Ascending aorta (tissue), 2 donors: ENCODE data around the gene TCF20. TPM values are rescaled to one million over a fixed set of nuclear protein-coding genes. Genes with fewer than 3 reads are reported as not detected.

Experiments
- DNase-seq, 2 donors: peaks; one replicate each; pipeline ENCODE4 v3.0.0-alpha.2; 2019; ENCODE audit warnings: low spot score in 2 of 2
- H3K27ac ChIP-seq, 2 donors: fragments of 200-600 bp; sonication (generic); one replicate each; pipeline ENCODE4 v1.5.1; 2016 to 2017; ENCODE audit warnings: mild to moderate bottlenecking in 1 of 2
- H3K27me3 ChIP-seq: fragments of 200-600 bp; sonication (generic); one replicate; pipeline ENCODE4 v1.5.1; 2017
- H3K36me3 ChIP-seq, 2 donors: fragments of 200-600 bp; sonication (generic); one replicate each; pipeline ENCODE4 v1.5.1; 2016
- H3K4me1 ChIP-seq, 2 donors: fragments of 200-600 bp; sonication (generic); one replicate each; pipeline ENCODE4 v1.5.1; 2016 to 2017; ENCODE audit warnings: mild to moderate bottlenecking in 1 of 2
- H3K4me3 ChIP-seq, 2 donors: fragments of 200-600 bp; sonication (generic); one replicate each; pipeline ENCODE4 v1.5.1; 2016 to 2017; ENCODE audit warnings: mild to moderate bottlenecking in 1 of 2
- H3K9me3 ChIP-seq, 2 donors: fragments of 200-600 bp; sonication (generic); one replicate each; pipeline ENCODE4 v1.5.1; 2016
- intact Hi-C: fragments of 100-400 bp; cut with DNase I; formaldehyde crosslinking; loops from one replicate; pipeline ENCODE4 v1.15.1; 2023
- total RNA-seq: library from RNA; depleted of rRNA; stranded (reverse); fragments of >200 nt; gene quantifications from one replicate; pipeline ENCODE4 v1.1.0, GENCODE V29; 2016
- TF ChIP-seq, protein P1 (sequence below), 3 experiments: fragments of 200-600 bp in 2 of 3; fragments of 450-650 bp in 1 of 3; sonication (generic) in 2 of 3; IDR thresholded peaks; one replicate each; pipeline ENCODE4 v1.5.1; 2016 to 2019; ENCODE audit warnings: antibody characterized with exemption in 3 of 3, mild to moderate bottlenecking in 1 of 3, moderate library complexity in 1 of 3

Gene TCF20
- total RNA-seq, 1 donor from 2014 or later: 11.9 TPM

- Histone ChIP-seq H3K9me3 (no peaks in the 10 kb centered on the region), H3K4me3 (peak overlapping the region; percentile 96 to 99), H3K36me3 (no peaks in the 10 kb centered on the region), H3K27me3 (no peaks in the 10 kb centered on the region), H3K4me1 (peaks cover 0 to 9% of the 10 kb centered on the region in 2 donors), H3K27ac (peak overlapping the region; percentile 77 to 88)
- intact Hi-C loops: loop anchor here (1.0 to 10.0 kb wide), 5 partner anchors 72 to 285 kb away; partner anchors contain the start of genes NDUFA6 and SERHL2
- no peak for DNase-seq
- TF ChIP-seq, protein P1, sequence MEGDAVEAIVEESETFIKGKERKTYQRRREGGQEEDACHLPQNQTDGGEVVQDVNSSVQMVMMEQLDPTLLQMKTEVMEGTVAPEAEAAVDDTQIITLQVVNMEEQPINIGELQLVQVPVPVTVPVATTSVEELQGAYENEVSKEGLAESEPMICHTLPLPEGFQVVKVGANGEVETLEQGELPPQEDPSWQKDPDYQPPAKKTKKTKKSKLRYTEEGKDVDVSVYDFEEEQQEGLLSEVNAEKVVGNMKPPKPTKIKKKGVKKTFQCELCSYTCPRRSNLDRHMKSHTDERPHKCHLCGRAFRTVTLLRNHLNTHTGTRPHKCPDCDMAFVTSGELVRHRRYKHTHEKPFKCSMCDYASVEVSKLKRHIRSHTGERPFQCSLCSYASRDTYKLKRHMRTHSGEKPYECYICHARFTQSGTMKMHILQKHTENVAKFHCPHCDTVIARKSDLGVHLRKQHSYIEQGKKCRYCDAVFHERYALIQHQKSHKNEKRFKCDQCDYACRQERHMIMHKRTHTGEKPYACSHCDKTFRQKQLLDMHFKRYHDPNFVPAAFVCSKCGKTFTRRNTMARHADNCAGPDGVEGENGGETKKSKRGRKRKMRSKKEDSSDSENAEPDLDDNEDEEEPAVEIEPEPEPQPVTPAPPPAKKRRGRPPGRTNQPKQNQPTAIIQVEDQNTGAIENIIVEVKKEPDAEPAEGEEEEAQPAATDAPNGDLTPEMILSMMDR (IDR thresholded peaks at IDR 0.05): no peak
Measured at GRCh38 chr22:42270176-42270509, 310 bp downstream of the TCF20 start.

DNA sequence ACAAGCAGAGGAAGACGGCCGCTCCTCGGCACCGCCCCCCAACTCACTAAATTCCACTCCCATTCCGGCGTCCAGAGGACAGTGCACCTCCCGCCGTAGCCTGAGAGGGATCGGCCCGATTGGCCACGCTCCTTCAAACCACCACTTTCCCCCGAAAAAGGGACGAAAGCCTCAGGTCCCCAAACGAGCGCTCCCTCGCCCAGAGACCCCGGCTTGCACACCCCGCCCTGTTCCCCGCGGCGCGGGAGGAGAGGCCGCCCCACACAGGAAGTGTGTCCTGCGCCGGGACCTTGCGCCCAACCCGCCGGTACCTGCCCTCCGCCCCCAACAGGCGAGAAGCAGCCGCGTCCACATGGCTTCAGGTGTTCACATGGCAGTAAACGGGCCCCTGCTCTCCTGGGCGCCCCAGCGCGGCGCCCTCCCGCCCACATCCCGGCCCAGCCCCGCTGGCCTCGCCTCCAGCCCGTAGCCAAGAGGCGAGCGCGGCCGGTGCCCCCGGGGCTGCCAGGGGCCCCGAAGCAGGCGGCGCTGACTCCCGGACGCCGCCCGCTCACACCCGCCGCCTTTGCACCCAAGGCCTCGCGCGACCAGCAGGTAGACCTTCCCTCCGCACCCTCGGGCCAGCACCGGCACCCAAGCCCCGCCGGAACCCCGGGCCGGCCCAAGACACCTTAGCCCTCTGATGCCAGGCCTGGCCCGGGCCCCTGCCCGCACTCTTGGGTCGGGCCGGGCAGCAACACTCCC lies 849 bp downstream of the TCF20 start:
- Histone ChIP-seq H3K9me3 (no peaks in the 10 kb centered on the region), H3K27me3 (no peaks in the 10 kb centered on the region), H3K27ac (peak overlapping the region; percentile 77 to 88), H3K4me3 (peak overlapping the region; percentile 96 to 99), H3K4me1 (peaks cover 0 to 9% of the 10 kb centered on the region in 2 donors), H3K36me3 (no peaks in the 10 kb centered on the region)
- DNase-seq: no peak
- intact Hi-C loops: loop anchor here (1.0 to 10.0 kb wide), 5 partner anchors 73 to 285 kb away; partner anchors contain the start of genes NDUFA6 and SERHL2
- TF ChIP-seq, protein P1 (IDR thresholded peaks at IDR 0.05): no peak

DNA sequence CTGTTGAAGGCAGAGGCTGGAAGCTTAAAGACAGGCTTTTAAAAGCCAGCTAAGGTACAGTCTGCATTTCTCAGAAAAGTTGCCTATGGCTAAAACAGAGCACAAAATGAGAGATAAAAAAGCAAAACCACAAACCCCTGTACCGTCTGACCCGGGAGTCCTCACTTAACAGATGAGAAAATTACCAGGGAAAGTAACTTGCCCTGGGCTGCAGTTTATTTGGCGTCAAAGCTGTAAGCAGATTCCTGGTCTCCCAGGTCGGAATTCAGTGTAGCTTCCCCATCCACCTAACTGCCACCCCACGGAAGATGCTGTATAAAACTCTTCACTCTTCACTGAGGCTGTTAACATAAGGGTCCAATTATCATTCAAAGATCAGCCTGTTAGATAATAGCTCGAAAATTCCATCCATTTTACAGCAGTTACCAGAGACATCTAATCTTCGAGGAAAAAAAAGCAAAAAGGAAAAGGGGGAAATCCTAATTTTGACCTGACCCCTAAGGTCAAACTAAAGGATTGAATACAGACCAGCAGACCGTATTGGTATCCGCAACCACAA lies 1.5 kb downstream of the TCF20 start:
- no peaks in the 10 kb centered on the region for H3K9me3 ChIP-seq
- no peaks in the 10 kb centered on the region for H3K36me3 ChIP-seq
- H3K27ac ChIP-seq: no peak overlapping the region
- peaks cover 0 to 9% of the 10 kb centered on the region in 2 donors for H3K4me1 ChIP-seq
- intact Hi-C loops: no loop called here
- no peak for DNase-seq
- TF ChIP-seq, protein P1 (IDR thresholded peaks at IDR 0.05): no peak
- peak overlapping the region; percentile 96 to 99 for H3K4me3 ChIP-seq
- no peaks in the 10 kb centered on the region for H3K27me3 ChIP-seq

DNA sequence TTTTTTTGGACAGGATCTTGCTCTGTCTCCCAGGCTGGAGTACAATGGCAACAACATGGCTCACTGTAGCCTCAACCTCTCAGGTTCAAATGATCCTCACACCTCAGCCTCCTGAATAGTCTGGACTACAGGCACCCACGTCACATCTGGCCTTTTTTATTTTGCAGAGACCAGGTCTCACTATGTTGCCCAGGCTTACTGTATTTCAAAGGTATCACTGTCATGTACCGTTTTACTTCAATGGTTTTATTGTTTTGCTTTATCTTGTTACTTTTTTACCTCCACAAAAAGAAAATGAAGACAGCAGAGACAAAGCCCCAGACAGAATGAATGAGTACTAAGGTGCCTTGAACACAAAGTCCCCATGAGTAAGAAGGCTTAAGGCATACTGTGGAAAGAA lies 5.1 kb downstream of the TCF20 start:
- Histone ChIP-seq H3K4me3 (no peak overlapping the region), H3K9me3 (no peaks in the 10 kb centered on the region), H3K4me1 (peaks cover 0 to 6% of the 10 kb centered on the region in 2 donors), H3K27ac (no peak overlapping the region), H3K27me3 (no peaks in the 10 kb centered on the region), H3K36me3 (no peaks in the 10 kb centered on the region)
- TF ChIP-seq, protein P1 (IDR thresholded peaks at IDR 0.05): no peak
- intact Hi-C loops: no loop called here
- no peak for DNase-seq

GRCh38 chr22:42263944-42264343 lies 6.5 kb downstream of the TCF20 start:
- no peaks in the 10 kb centered on the region for H3K9me3 ChIP-seq
- peaks cover 0 to 5% of the 10 kb centered on the region in 2 donors for H3K4me1 ChIP-seq
- H3K4me3 ChIP-seq: no peak overlapping the region
- H3K27me3 ChIP-seq: no peaks in the 10 kb centered on the region
- TF ChIP-seq, protein P1 (IDR thresholded peaks at IDR 0.05): no peak
- intact Hi-C loops: no loop called here
- no peak for DNase-seq
- no peak overlapping the region for H3K27ac ChIP-seq
- no peaks in the 10 kb centered on the region for H3K36me3 ChIP-seq
